T-helper 2 cell (primary cell): Measurements from ENCODE around the gene TUBGCP3.
"Not testable (repeated sequence)": the region's sequence is repeated elsewhere in the genome, so short reads cannot be mapped to it uniquely, and the experiment has no call there.

Experiments used
- DNase-seq, 5 experiments: peaks; one replicate each; pipeline versions ENCODE4 v3.0.0 to v3.0.0-alpha.2; 2012 to 2022

TUBGCP3 gene

DNA sequence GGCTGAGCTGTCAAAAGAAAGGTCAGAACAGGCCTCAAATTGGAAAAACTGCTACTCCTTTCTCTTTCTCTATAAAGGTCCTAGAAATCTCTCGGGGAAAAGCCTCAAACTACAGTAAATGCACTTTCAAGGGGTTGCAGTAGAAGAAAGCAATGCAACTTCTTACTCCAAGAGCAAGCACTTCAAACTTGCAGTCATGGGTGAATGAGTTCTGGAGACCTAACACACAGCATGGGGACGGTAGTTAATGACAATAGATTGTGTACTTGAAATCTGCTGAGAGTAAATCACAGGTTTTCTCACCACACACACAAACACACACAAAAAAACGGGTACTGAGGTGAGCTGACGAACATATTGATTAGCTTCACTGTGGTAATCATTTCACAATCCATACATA, 11.8 kb downstream of the TUBGCP3 start:
- no peak for DNase-seq

DNA sequence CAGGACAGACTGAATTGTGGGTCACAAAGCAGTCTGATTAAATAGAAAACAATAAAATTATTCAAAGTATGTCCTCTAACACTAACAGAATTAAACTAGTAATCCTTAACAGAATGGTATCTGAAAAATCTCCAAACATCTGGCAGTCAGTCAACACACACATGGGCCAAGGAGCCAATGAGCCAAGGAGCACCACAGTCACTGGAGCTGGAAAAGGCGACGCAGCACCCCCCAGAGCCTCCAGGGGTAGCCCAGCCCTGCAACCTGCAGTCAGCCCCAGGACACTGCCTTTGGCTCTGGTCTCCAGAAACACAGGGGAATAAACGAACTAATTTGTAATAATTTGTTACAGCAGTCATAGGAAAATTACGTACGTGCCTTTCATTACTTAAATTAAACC, 12.3 kb downstream of the TUBGCP3 start:
- no peak for DNase-seq

DNA sequence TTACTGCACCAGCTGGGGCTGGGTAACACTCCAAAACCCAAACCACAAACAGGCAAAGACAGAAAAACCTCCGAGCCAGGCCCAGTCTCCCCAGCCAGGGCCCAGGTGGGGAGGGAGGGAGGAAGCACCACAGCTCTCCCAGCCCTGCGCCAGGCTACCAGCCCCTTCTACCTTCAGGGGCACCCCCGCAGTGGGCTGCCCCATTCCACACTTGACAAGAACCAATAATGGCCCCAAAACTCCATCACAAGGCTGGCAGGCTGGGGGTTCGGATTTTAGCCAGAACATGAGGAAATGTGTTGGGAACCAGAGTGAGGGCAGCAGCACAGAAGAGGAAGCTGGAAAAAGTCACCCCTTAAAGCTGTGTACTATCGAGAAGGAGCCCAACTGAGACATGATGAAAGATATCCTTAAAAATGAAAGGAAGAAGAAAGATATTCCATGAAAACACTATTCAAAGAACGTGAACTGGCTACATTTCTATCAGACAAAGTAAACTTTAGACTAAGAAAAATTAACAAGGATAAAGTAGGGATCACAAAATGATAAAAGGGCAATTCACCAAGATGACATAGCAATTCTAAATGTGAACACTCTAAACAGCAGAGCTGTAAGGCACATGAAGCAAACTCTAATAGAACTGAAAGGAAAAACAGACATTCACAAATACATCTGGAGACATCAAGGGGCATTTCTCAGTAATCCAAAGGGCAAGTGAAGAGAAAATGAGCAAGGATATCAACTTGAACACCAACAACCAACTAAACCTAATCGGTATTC, 12.9 kb downstream of the TUBGCP3 start:
- no peak for DNase-seq

DNA sequence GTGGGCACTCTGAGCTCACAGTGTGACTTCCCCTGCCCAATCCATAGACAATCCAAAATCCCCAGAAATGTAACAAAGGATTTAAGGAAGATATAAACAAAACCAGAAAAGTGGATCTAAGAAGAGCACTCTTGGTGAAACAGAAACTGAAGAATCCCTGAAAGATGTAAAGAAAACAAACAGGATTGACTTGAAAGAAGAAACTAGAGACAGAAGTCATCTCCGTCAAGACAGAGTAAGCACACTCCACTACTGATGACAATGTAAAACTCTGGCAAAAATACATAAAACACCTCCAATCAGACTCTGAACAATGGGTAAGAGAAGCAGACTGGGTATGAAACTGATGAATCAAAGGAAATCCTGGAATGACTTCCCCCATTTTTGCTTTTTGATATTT, 13.5 kb downstream of the TUBGCP3 start:
- no peak for DNase-seq

DNA sequence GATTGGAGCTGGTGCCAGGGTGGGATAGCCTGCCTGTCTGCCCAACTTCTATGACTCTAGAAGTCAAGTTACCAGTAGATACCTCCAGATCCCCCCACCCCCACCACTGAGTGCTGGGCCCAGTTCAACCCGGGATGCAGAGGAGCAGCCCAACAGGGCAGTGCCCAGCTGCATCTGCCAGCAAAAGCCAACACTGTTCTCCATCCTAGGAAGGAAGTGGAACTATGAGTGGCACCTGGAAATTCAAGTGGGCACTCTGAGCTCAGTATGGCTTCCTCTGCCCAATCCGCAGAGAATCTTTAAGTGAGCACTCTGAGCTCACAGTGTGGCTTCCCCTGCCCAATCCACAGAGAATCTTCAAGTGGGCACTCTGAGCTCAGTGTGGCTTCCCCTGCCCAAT, 14.2 kb downstream of the TUBGCP3 start:
- DNase-seq, result no peak

DNA sequence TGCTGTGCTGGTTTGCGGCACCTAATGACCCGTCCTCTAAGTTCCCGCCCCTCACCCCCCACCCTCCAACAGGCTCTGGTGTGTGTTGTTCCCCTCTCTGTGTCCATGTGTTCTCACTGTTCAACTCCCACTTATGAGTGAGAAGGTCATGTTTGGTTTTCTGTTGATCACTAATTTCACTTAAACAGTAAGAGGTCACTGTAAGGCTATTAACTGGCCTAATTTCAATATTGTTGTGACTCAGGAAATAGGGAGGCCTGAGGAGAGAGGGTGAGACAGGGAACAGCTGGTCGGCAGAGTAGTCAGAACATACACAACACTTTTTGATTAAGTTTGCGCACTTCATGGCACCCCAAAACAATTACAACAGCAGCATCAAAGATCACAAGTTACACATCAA, 15.6 kb downstream of the TUBGCP3 start:
- no peak for DNase-seq

DNA sequence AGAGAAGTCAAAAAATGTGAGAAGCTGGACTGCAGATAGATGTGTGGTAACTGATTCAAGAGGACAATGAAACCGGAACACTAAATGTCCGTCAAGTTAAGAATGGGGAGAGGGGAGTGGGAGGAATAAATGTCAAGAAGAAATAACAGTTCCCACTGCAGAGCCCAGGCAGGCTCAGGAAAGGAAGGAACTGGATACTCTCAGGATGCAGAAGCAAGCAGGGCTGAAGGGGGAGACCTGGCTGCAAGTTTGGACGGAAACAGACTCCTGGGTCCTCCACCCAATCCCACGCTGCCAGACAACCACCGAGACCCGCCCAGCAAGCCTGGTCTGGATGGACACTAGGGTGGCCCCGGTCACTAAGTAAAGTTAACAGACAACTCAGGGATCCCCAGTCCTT, 18.1 kb downstream of the TUBGCP3 start:
- no peak for DNase-seq

DNA sequence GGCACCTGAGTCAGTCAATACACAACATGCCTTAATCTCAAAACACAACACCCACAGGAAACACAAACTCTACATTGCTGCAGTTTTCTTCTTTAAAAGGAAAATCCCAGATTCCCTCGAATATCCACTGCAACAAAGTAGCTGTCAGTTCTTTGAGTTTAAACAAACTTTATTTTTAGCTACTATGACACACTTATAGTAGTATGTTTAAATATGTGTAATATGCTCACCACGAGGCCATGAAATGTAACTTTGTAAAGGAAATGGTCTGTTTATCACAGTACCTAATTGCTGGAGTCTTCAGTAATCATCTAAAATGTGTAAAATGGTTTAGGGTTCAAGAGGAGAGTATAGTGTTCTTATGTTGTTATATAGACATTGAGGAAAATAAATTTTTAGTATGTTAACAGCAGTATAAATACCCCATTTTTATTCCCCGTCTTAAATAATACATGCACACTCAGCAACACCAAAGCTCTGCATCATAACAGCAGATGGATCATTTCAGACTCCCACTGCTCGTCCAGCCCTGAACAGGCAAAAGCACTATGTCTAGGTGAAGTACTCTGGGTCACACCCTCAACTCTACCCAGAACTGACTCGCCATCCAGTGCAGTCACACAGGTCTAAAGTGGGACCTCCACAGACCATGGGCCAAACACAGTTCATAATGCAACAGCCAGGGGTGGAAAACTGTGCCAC, 20.6 kb downstream of the TUBGCP3 start:
- no peak for DNase-seq

DNA sequence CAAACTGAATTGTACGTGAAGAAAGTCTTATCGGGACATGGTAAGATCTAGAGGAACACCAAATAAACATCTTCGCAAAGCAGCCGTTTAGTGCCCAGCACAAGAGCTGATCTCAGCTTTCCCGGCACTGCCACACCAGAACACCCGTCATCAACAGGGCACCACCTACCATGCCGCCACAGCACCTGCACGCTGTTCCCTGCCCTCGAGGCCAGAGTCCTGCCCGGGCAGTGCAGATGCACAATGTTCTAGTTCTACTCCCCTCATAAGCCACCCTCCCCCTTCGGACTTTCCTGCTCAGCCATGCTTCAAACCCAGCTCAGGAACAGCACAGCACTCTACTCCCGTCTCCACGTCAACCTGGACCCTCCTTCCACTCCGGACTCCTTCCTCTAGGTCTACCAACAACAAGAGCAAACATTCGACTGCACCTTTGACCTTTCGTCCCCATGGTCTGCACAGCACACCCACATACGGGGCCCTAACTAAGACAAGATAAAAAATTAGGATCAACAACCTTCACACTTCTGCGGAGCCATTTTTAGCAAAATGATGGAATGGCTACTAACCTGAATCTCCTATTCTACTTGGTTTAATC, 25.1 kb downstream of the TUBGCP3 start:
- no peak for DNase-seq

DNA sequence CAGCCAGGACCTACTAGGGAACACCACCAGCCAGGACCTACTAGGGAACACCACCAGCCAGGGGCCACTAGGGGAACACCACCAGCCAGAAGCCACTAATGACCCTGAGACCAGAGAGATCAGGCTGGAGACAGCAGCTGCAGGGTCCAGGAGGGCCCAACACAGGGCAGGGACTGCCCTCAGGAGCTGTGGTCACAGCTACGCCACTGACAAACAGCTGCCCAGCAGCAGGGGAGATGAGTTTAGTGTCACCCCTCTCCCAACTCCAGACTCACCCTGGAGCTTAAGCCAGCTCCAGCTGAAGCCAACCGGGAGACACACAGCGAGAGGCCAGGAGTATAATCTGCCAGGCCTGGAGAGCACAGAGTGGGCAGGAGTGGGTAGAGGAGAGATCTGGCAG, 25.7 kb downstream of the TUBGCP3 start:
- no peak for DNase-seq

DNA sequence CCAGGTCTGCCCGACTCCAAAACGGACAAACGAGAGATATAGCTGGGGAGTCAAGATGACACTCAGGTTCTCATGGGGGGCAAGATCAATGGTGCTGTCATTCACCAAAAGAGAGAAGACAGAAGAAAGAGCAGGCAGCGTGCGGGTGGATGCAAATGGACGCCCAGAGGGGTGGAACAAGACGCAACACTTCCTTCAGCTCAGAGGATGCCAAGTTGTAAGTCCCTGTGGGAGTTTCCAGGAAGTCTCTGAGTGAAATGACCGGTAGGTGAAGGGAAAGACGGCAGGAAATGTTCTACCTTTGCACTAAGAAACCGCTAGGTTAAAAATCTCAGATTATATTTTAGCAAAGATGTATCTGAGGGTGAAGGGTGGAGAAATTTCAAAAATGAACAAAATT, 26.5 kb downstream of the TUBGCP3 start:
- no peak for DNase-seq

DNA sequence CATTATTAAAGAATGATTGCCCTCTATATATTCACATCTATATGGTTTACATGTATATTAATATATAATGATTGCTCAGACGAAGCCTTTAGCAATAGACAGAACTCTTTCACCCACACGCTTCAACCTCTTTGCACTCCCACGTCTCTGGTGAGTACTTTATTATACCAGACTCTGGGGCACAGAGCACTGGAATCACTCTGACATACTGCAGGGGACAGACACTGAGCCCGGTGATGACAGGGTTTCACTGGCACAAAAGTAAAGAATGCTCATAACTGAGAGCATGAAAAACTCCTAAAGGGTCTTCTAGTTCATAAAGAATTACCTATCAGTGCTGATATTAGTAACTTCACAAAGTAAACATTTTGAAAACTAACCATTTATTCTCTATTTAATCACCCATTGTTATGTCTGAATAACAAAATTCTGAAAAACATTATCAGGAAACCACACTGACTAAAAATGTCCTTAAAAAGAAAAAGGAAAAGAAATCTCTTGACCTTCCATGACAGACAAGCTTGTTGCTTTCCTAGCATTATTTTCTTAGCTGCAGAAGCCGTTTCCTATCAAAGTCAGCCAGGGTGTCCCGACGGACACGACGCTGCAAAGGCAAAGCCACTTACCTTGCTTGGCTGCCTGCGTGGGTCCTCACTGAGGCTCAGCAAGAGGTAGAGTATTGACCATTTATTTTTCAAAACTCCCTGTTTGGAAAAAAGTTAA, 29.1 kb downstream of the TUBGCP3 start:
- DNase-seq, result no peak

DNA sequence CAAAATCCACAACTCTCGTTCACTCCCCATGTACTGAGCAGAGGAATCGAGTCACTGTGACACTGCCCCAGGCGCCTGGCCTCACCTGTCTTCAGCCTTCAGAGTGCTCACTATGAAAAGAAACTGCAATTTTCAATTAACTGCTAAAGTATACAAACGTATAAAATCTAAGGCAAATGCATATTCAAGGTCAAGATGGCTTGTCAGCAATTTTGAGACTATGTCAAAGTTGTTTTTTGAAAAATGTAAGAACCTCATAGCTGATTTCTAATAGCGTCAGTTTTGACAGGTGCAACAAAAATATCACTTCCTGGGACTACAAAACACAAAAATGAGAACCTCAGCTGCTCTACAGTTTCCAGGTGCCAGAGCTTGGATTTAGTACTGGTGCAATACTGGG, 31.4 kb downstream of the TUBGCP3 start:
- DNase-seq, result no peak

DNA sequence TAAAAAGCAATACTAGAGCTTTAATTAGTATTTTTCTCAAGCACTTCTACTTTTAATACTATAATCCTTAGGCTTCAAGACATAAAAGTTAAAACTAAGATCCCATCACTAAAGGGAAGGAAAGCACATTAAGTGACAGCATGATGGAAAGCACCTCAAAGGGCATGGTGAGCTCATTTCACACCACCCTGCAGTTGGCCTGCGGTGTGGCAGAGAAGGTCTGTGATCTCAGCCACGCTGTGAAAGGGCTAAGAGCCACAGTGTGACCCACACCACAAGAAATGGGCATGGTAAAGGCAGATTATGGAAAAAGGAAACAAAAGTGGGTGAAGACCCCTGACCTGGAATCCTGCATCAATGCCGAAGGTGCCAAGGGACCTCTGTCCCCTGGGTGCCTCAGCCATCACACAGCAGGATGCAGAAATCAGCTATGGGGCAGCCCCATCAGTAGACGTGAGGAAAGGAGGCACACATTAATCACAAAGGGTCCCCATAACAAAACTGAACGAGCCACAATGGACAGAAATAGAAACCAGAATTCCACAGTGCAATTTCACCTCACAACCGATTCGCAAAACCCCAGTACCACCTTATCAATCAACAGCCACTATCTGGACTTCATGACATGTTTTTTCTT, 33.6 kb downstream of the TUBGCP3 start:
- no peak for DNase-seq

DNA sequence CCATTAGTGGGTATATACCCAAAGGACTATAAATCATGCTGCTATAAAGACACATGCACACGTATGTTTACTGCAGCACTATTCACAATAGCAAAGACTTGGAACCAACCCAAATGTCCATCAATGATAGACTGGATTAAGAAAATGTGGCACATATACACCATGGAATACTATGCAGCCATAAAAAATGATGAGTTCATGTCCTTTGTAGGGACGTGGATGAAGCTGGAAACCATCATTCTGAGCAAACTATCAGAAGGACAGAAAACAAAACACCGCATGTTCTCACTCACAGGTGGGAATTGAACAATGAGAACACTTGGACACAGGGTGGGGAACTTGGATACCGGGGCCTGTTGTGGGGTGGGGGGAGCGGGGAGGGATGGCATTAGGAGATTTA, 39.0 kb downstream of the TUBGCP3 start:
- not testable (repeated sequence) for DNase-seq

DNA sequence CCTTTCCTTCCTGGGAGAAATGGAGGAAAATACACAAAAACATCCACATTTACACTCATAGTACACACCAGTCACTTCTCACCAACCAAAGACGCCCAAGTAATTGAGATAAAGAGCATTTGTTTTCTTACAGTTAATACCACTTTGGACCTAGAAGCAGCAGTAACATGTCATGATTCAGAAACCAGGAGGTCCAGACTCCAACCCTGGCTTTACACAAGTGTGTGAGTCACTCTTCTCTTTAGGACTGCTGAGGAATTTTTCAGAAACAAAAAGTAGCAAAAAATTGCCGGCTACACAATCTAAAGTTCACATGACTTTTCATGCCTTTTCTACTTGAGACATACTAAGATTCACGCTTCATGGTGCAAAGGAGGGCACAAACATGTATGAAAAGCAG, 42.1 kb downstream of the TUBGCP3 start:
- no peak for DNase-seq

DNA sequence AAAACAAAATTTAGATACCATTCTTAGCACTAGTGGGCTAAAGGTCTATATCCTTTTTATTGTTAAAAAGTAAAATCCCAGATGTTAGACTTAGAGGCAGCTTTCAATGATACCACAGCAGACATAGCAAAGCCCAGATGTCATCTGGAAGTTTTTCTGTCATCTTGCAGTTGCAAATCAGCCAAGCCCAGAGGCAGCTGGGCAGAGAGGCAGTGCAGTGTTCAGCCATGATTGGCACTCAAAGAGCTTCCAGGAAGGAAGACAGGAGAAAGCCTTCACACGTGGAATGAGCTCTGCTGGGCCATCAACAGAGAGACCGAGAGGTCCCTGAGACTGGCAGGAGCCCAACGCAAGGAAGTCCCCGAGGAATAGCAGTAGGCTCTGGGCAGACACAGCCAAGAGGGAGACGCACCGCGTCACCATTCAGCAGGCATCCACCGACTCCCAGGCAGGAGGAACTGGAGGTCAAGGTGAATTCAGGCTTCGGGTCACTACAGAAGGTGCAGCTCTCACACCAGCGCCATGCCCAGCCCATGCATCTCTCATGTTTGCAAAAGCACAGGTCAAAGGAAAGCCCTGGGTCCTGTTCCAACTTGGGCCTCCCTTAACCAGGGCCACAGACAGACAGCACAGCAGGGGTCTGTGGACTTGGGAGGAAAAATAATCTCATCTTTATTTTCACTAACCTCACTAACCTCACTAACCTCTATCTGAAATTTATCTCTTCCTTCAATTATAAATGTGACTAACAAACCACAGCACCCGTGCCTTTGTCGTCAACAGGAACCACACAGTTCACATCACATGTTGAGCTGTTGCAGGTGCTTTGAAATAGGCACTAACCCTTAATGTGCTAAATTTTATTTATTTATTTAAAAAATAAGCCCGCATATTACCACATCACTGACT, 54.9 kb downstream of the TUBGCP3 start:
- DNase-seq, result peak in 2 of 5 experiments; percentile 17 to 82

DNA sequence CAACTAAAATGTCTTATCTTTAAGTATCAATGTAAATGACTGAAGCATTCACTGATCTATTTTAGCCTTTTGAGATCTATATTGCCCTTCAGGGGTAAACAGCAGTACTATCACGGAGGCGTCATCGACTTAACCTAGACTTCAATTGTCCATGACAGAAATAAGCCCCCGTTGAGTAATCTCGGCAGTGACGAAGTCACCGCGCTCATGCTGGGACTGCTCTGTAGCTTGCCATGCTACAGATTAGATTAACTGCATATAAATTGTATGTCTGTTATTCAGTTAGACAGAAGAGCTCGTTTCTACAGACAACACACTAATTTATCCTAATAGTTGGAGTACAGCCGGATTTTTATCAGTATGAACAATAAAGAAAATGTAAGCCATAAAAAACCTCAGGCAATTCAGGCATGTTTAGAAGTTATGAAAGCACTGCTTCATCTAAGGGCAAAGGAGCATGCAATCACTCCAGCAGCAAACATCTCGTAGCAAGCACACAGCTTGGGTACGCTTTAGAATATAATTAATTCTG, 56.6 kb downstream of the TUBGCP3 start:
- DNase-seq, result no peak

DNA sequence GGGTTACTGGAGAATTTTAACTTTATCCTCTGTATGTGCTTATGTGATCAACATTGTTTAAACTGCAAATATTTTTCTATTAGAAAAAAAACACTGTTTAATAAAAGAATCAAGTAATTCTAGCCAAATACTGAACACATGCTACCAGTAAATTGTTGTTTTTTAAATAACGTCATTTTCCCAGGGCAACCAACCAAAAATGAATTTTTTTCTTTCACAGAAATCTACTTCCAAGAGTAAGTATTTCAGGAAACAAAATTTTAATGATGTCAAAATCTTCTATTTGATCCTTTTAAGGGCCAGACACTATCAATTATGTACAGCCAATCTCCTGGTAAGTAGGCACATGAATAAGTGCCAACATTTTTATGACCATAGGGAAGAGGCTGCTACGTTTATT, 57.1 kb downstream of the TUBGCP3 start:
- no peak for DNase-seq

DNA sequence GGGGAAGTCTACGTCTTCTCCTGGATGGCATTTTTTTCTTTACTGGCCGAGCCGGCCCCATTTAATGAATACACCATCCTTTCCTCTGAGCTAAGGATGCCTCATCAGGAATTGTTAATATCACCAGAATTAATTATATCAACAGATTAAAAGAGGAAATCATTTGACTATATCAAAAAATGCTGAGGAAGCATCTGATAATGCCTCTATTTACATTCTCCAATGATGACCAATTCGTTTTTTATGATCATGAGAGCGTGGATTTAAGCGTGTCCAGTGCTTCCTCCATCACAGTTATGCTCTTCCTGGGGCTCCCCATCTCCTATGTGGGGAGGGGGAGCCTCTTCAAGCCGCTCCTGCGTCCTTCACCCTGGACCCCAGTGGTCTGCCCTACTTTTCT, 58.7 kb downstream of the TUBGCP3 start:
- no peak for DNase-seq

DNA sequence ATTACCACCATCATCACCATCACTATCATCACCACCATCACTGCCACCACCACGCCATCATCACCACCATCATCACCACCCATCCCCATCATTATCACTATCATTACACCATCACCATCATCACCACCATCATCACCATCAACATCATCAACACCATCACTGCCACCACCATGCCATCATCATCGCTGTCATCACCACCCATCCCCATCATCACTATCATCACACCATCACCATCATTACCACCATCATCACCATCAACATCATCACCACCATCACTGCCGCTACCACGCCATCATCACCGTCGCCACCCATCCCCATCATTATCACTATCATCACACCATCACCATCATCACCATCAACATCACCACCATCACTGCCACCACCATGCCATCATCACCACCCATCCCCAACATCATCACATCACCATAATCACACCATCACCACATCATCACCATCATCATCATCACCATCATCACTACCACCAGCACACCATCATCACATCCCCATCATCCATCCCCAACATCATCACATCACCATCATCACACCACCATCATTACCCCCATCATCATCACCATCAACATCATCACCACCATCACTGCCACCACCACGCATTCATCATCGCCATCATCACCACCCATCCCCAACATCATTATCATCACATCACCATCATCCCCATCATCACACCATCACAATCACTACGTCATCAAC, 61.7 kb downstream of the TUBGCP3 start:
- peak in 1 of 5 experiments; percentile 51 for DNase-seq
